ENCODE measurements around the gene NCF4. TPM values are rescaled to one million over a fixed set of nuclear protein-coding genes. Genes with fewer than 3 reads are reported as not detected.

NCF4 gene
- total RNA-seq, 1 experiment from 2014 or later = not detected

GRCh38 chr22:36914390-36914752 lies 53.6 kb downstream of the NCF4 start:
- Histone ChIP-seq H3K27me3 (ENCODE audit: control insufficient read depth, insufficient read depth, low read length) (peaks cover 2% of the 10 kb centered on the region; the same call in 1 of the 2 replicates), H3K9me3 (ENCODE audit: control insufficient read depth, insufficient read depth, low read depth, low read length) (no peaks in the 10 kb centered on the region), H3K4me1 (ENCODE audit: control insufficient read depth, insufficient read depth, low read length) (no peaks in the 10 kb centered on the region), H3K36me3 (ENCODE audit: control insufficient read depth, insufficient read depth, low read length) (no peaks in the 10 kb centered on the region), H3K27ac (ENCODE audit: low read length) (no peak overlapping the region), H3K4me3 (ENCODE audit: low read depth in 2 of 2, low read length in 2 of 2) (no peak overlapping the region)
- in situ Hi-C loops (cut with HindIII; ENCODE audit: low pct_unique_long_range_greater_than_20kb, low sequenced_read_pairs) = no loop called here
- ChIA-PET CTCF (no interaction called here), POLR2A (no interaction called here)
- TF ChIP-seq SIN3A (IDR thresholded peaks at IDR 0.05; ENCODE audit: borderline replicate concordance, insufficient read depth, low read depth, low read length) (no peak), CTCF (IDR thresholded peaks at IDR 0.05) (no peak), TCF7L2 (IDR thresholded peaks at IDR 0.05; ENCODE audit: low read depth, low read length) (no peak), REST (IDR thresholded peaks at IDR 0.05; ENCODE audit: insufficient read depth in 1 of 2, low read depth in 2 of 2, low read length in 1 of 2) (no peak), POLR2AphosphoS5 (IDR thresholded peaks at IDR 0.05; ENCODE audit: low read depth, low read length) (no peak)
- no peak for ATAC-seq
- intact Hi-C loops (cut with micrococcal nuclease; ENCODE audit: unreplicated experiment) = no loop called here
- BruUV-seq (replicated peaks) = no TSS peak
- DNase-seq (ENCODE audit: low read depth, low spot score) = no peak

- BruUV-seq (replicated peaks) = no TSS peak
- H3K4me3 ChIP-seq (ENCODE audit: low read depth in 2 of 2, low read length in 2 of 2) = no peak overlapping the region
- DNase-seq (ENCODE audit: low read depth, low spot score) (no peak), ATAC-seq (no peak)
- no peaks in the 10 kb centered on the region for H3K9me3 ChIP-seq (ENCODE audit: control insufficient read depth, insufficient read depth, low read depth, low read length)
- H3K27me3 ChIP-seq (ENCODE audit: control insufficient read depth, insufficient read depth, low read length) = peaks cover 2% of the 10 kb centered on the region; the same call in 1 of the 2 replicates
- ChIA-PET POLR2A (no interaction called here), CTCF (no interaction called here)
- in situ Hi-C loops (cut with HindIII; ENCODE audit: low pct_unique_long_range_greater_than_20kb, low sequenced_read_pairs) (no loop called here), intact Hi-C loops (cut with micrococcal nuclease; ENCODE audit: unreplicated experiment) (no loop called here)
- H3K27ac ChIP-seq (ENCODE audit: low read length) = no peak overlapping the region
- H3K36me3 ChIP-seq (ENCODE audit: control insufficient read depth, insufficient read depth, low read length) = no peaks in the 10 kb centered on the region
- no peak for TF ChIP-seq TCF7L2 (IDR thresholded peaks at IDR 0.05; ENCODE audit: low read depth, low read length)
- no peak for TF ChIP-seq CTCF (IDR thresholded peaks at IDR 0.05)
- H3K4me1 ChIP-seq (ENCODE audit: control insufficient read depth, insufficient read depth, low read length) = no peaks in the 10 kb centered on the region
These were observed 55.2 kb downstream of the NCF4 start for GRCh38 chr22:36916034-36916433.

Data from Panc1 (cell line).